GOT3 (cell line): ENCODE results near the gene ZNF568.

Experiments
- DNase-seq: peaks from one replicate; lab custom pipeline; 2025; ENCODE audit warnings: mixed read lengths; lab: John Stamatoyannopoulos, UW

The ZNF568 gene

DNA sequence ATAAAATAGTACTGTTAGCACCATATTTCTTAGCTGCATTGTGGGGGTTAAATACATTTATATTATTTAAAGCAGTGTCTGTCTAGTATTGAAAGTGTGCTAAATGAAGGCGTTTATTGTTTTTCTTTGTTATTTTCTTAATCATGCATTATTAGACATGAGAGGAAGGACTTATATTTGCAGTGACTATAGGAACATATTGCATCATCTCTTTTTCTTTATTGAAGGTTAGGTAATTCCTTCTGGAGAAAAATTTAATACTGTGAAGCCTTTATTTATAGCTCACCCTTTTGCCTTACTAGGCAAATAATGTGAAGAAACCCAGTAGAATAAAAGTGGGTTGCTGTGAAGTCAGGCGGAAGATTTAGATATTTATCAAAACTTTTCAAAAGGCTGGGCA lies 83.2 kb downstream of the ZNF568 start:
- no peak for DNase-seq

DNA sequence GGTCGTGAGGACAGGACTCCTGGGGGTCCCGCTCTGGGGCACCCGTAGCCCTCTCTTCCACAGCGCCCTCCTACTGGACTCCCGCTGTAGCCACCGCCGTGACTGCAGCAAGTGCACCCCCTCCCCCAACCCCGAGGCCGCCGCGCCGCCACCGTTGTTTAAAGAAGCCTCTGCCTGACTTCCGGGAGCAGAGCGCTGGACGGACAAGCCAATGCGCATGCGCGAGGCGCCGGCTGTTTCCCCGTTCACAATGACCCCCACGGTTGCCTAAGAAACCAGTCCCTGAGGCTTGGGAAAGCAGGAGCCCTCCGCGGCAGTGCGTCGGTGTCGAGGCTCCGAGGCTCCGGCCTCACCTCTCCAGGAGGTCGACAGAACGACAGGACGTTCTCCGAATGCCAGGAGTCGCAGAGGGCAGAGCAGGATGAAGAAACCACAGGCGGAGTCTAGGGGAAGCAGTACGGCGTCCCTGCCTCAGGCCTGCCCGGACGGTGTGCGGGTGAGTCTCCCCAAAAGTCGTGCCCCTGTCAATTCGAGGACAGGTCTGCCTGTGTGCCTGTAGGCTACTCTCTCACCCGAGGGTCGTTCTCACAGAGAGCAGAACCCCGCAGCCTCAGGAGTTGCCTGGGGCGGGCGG lies 91.6 kb downstream of the ZNF568 start:
- no peak for DNase-seq

DNA sequence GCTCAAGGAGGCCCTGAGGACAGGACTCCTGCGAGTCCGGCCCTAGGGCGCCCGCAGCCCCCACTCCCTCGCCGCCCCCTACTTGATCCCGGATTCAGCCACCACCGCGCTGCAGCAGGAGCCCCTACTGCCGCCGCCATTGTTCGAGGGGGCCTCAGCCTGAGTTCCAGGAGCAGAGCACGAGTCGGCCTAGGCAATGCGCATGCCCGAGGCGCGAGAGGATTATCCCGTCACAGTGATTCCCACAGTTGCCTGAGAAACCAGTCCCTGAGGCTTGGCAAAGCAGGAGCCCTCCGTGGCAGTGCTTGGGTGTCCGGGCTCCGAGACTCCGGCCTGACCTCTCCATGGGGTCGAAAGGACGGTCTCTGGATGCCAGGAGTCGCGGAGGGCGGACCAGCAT lies 93.7 kb downstream of the ZNF568 start:
- no peak for DNase-seq

DNA sequence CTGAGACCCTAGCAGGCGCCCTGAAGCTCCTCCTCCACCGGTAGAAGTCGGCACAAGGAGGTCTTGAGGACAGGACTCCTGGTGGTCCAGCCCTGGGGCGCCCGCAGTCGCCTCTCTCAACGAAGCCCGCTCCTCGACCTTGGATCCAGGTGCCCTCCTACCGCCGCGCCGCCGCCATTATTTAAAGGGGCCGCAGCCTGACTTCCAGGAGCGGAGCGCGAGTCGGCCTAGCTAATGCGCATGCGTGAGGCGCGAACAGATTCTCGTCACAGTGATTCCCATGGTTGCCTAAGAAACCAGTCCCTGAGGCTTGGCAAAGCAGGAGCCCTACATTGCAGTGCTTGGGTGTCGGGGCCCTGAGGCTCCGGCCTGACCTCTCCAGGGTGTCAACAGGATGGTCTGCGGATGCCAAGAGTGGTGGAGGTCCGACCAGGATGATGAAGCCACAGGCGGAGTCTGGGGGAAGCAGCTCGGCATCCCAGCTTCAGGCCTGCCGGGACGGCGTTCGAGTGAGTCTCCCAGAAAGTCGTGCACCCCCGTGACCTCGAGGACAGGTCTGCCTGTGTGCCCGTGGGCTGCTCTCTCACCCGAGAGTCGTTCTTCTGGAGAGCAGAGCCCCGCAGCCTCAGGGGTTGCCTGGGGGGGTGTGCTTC lies 96.1 kb downstream of the ZNF568 start:
- DNase-seq = no peak

DNA sequence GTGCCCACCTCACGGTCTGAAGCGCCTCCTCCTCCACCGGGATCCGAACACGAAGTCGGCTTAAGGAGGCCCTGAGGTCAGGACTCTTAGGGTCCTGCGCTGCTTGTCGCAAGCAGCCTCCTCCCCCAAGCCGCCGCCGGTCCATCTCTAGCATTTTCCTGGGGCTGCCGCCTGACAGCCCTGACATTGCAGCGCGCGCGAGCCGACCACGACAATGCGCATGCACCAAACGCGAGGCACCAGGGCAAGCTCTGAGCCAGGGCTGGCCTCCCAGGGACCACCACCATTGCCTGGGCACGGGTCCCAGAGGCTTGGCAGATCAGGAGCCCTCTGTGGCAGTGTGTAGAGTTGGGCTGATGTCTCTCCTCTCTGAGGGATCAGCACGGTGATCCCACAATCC lies 98.3 kb downstream of the ZNF568 start:
- no peak for DNase-seq

DNA sequence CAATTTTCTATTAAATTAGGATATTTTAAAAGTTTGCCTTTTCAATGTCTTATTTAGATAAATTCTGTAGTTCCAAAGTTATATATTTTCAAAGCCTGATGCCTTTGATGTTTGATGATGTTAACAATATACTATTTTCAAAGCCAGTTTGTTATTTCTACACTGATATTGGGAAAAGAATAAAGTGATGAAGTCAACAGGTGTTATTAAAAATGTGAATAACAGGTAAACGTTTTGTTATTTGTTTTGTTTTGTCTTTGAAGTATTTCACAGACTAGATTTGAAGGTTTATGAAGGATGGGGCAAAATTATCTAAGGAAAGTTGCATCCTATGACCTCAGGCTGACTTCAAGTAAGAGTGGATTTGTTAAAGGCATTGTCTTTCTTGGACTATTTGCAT lies 129.0 kb downstream of the ZNF568 start:
- DNase-seq = no peak
